HepG2 (cell line): ENCODE data around the gene KIAA0408. TPM values are rescaled to one million over a fixed set of nuclear protein-coding genes. Genes with fewer than 3 reads are reported as not detected.

Experiments used
- ATAC-seq: fragments of 200-7000 bp; cut with Tn5 transposase; 3 replicates; pipeline ENCODE4 v1.9.1; 2020; ENCODE audit warnings: mild to moderate bottlenecking, moderate library complexity
- BruUV-seq: library from RNA; stranded (reverse); fragments of 400-500 nt; replicated peaks from 2 replicates; lab custom pipeline; 2021; lab: Mats Ljungman, UMichigan
- CTCF ChIA-PET: fragments of 300-600 bp; formaldehyde crosslinking; extraction: SDS; loops from one replicate; lab custom pipeline; 2021; ENCODE audit warnings: low total read pairs, inconsistent platforms, low intra/inter-chr PET ratio; lab: Yijun Ruan, JAX
- POLR2A ChIA-PET: fragments of 350-600 bp; sonication (Branson Sonifier 250); formaldehyde crosslinking; loops from one replicate; lab custom pipeline; 2020; ENCODE audit warnings: antibody characterized with exemption, inconsistent platforms; lab: Yijun Ruan, JAX
- DNase-seq: peaks from one replicate; pipeline ENCODE4 v3.0.0-alpha.2; 2015; ENCODE audit warnings: low spot score
- FAIRE-seq: peaks from 3 replicates; lab custom pipeline; 2011; peaks lifted over from hg19 to GRCh38; lab: Jason Lieb, UNC
- H2AFZ ChIP-seq: one replicate; pipeline ENCODE4 v1.6.1; 2011; ENCODE audit warnings: low read length, inconsistent platforms
- H3K27ac ChIP-seq: fragments of 300-600 bp; 3 replicates; pipeline ENCODE4 v1.8.0; 2011; ENCODE audit warnings: mixed run types, mild to moderate bottlenecking, mixed read lengths, low read length, inconsistent platforms; ENCODE audit not compliant: insufficient read depth; ENCODE audit errors: extremely low read length
- H3K27me3 ChIP-seq, 2 experiments: fragments of 200-600 bp in 1 of 2; 2 replicates in 1 of 2; 3 replicates in 1 of 2; pipeline versions ENCODE4 v1.6.0 to v1.8.0; 2011; ENCODE audit warnings: low read length in 2 of 2, mild to moderate bottlenecking in 2 of 2, moderate library complexity in 2 of 2, inconsistent platforms in 1 of 2; ENCODE audit not compliant: insufficient read depth in 2 of 2, control insufficient read depth in 1 of 2
- H3K36me3 ChIP-seq, 2 experiments: fragments of 200-600 bp in 1 of 2; replicated peaks in 1 of 2; 2 replicates in 1 of 2; 3 replicates in 1 of 2; pipeline versions ENCODE4 v1.5.1 to v1.8.0; 2011; ENCODE audit warnings: low read length in 2 of 2, inconsistent platforms in 1 of 2; ENCODE audit not compliant: insufficient read depth in 2 of 2, control insufficient read depth in 1 of 2
- H3K4me1 ChIP-seq: 2 replicates; pipeline ENCODE4 v1.5.1; 2012; ENCODE audit warnings: low read length, inconsistent platforms; ENCODE audit not compliant: insufficient read depth
- H3K4me2 ChIP-seq: 2 replicates; pipeline ENCODE4 v1.6.0; 2011; ENCODE audit warnings: low read depth, low read length, inconsistent platforms
- H3K4me3 ChIP-seq, 3 experiments: fragments of 200-600 bp in 1 of 3; sonication (generic), shearing (Covaris generic) in 1 of 3; replicated peaks in 1 of 3; 2 replicates each; pipeline ENCODE4 v1.5.1; 2011 to 2016; ENCODE audit warnings: low read length in 3 of 3, inconsistent platforms in 2 of 3, low read depth in 2 of 3, mild to moderate bottlenecking in 2 of 3, control low read depth in 1 of 3, mixed read lengths in 1 of 3; ENCODE audit not compliant: insufficient read depth in 1 of 3
- H3K79me2 ChIP-seq: one replicate; pipeline ENCODE4 v1.6.1; 2011; ENCODE audit warnings: low read length, inconsistent platforms; ENCODE audit not compliant: insufficient read depth
- H3K9ac ChIP-seq: 2 replicates; pipeline ENCODE4 v1.6.0; 2011; ENCODE audit warnings: mild to moderate bottlenecking, low read depth, low read length, inconsistent platforms; ENCODE audit not compliant: insufficient read depth
- H3K9me3 ChIP-seq: 2 replicates; pipeline ENCODE4 v1.5.1; 2012; ENCODE audit warnings: mild to moderate bottlenecking, low read length
- H4K20me1 ChIP-seq: 2 replicates; pipeline ENCODE4 v1.6.0; 2011; ENCODE audit warnings: inconsistent platforms, mild to moderate bottlenecking, low read length, moderate library complexity; ENCODE audit not compliant: insufficient read depth
- ATM ChIP-seq: fragments of 450-650 bp; IDR thresholded peaks from 2 replicates; pipeline ENCODE4 v1.7.1; 2017; ENCODE audit warnings: mild to moderate bottlenecking, borderline replicate concordance
- CENPT ChIP-seq: sonication (generic); formaldehyde crosslinking; IDR thresholded peaks from 2 replicates; pipeline ENCODE4 v1.8.0; 2022; ENCODE audit warnings: low read depth, mild to moderate bottlenecking, moderate library complexity, missing genetic modification reagents
- CREB1 ChIP-seq, 2 experiments: fragments of 450-650 bp in 1 of 2; IDR thresholded peaks; 2 replicates each; pipeline ENCODE4 v1.6.1; 2016 to 2017; ENCODE audit warnings: control low read depth in 1 of 2, mild to moderate bottlenecking in 1 of 2, missing compliant biosample characterization in 1 of 2, missing genetic modification characterization in 1 of 2
- ELK4 ChIP-seq: sonication (generic); formaldehyde crosslinking; IDR thresholded peaks from 2 replicates; pipeline ENCODE4 v1.9.0; 2021; ENCODE audit warnings: missing genetic modification reagents, borderline replicate concordance
- GATAD2A ChIP-seq: IDR thresholded peaks from 2 replicates; pipeline ENCODE4 v1.6.1; 2016
- HOXA9 ChIP-seq: sonication (generic); formaldehyde crosslinking; IDR thresholded peaks from 2 replicates; pipeline ENCODE4 v1.8.1; 2022; ENCODE audit warnings: missing genetic modification reagents, mild to moderate bottlenecking, moderate library complexity, borderline replicate concordance
- LCORL ChIP-seq, 2 experiments: fragments of 450-650 bp in 1 of 2; sonication (generic) in 1 of 2; formaldehyde crosslinking in 1 of 2; IDR thresholded peaks; 2 replicates each; pipeline versions ENCODE4 v1.5.0 to v1.6.1; 2017 to 2020; ENCODE audit warnings: antibody characterized with exemption in 1 of 2, missing genetic modification reagents in 1 of 2
- RAD51 ChIP-seq: fragments of 450-650 bp; IDR thresholded peaks from 2 replicates; pipeline ENCODE4 v1.6.1; 2016; ENCODE audit warnings: borderline replicate concordance
- SRSF1 ChIP-seq: fragments of 200-400 bp; formaldehyde crosslinking; optimal IDR thresholded peaks from 2 replicates; pipeline ENCODE3; 2017; ENCODE audit warnings: mild to moderate bottlenecking, low read depth, low read length, moderate library complexity
- ZBTB38 ChIP-seq: sonication (generic); formaldehyde crosslinking; IDR thresholded peaks from 2 replicates; pipeline ENCODE4 v1.5.1; 2020; ENCODE audit warnings: mild to moderate bottlenecking, missing genetic modification reagents
- ZBTB43 ChIP-seq: sonication (generic); formaldehyde crosslinking; conservative IDR thresholded peaks from 2 replicates; pipeline ENCODE4 v1.4.0; 2020; ENCODE audit warnings: missing genetic modification reagents
- ZKSCAN8 ChIP-seq: IDR thresholded peaks from 2 replicates; pipeline ENCODE4 v1.6.1; 2016; ENCODE audit warnings: borderline replicate concordance, missing genetic modification reagents, missing compliant biosample characterization
- ZNF160 ChIP-seq: sonication (generic); formaldehyde crosslinking; IDR thresholded peaks from 2 replicates; pipeline ENCODE4 v1.8.0; 2022; ENCODE audit warnings: mild to moderate bottlenecking, inconsistent platforms, missing genetic modification reagents
- ZNF180 ChIP-seq: sonication (generic); formaldehyde crosslinking; IDR thresholded peaks from 2 replicates; pipeline ENCODE4 v1.4.0; 2020; ENCODE audit warnings: low read depth, missing genetic modification reagents, borderline replicate concordance
- ZNF207 ChIP-seq: fragments of 450-650 bp; IDR thresholded peaks from 2 replicates; pipeline ENCODE4 v1.6.1; 2016; ENCODE audit warnings: antibody characterized with exemption, borderline replicate concordance
- ZNF253 ChIP-seq: sonication (generic); formaldehyde crosslinking; IDR thresholded peaks from 2 replicates; pipeline ENCODE4 v1.8.0; 2022; ENCODE audit warnings: mild to moderate bottlenecking, missing genetic modification reagents, borderline replicate concordance
- ZNF577 ChIP-seq: sonication (generic); formaldehyde crosslinking; IDR thresholded peaks from 2 replicates; pipeline ENCODE4 v1.4.0; 2020; ENCODE audit warnings: mild to moderate bottlenecking, low read depth, missing genetic modification reagents, borderline replicate concordance
- ZNF710 ChIP-seq: sonication (generic); formaldehyde crosslinking; IDR thresholded peaks from 2 replicates; pipeline ENCODE4 v1.5.0; 2020; ENCODE audit warnings: mild to moderate bottlenecking, missing genetic modification reagents, borderline replicate concordance
- WGBS: methylation state at CpG from one replicate; pipeline ENCODE4 v1.1.6; 2017; ENCODE audit warnings: low lambda C conversion rate; 5-methylcytosine and 5-hydroxymethylcytosine counted together
- in situ Hi-C: cut with HindIII; loops from 2 replicates; pipeline ENCODE4 v1.10.0; 2017; ENCODE audit warnings: low pct_unique_long_range_greater_than_20kb; ENCODE audit not compliant: extremely low pct_ligation_motif_present
- intact Hi-C: fragments of 100-400 bp; cut with micrococcal nuclease; formaldehyde crosslinking; loops from one replicate; pipeline ENCODE4 v1.10.0; 2022; ENCODE audit not compliant: unreplicated experiment
- polyA plus RNA-seq, 8 experiments: library from polyadenylated mRNA; depleted of rRNA in 3 of 8; stranded (reverse) in 7 of 8; unstranded in 1 of 8; fragments of >200 nt; fragmentation: Illumina TruSeq in 4 of 8; extraction: Trizol in 4 of 8; gene quantifications; 2 replicates each; pipeline versions ENCODE4 v1.2.1 to v1.2.3, GENCODE V29; 2011 to 2016; ENCODE audit warnings: low read depth in 4 of 8, missing spikeins in 1 of 8, mixed read lengths in 1 of 8; ENCODE audit not compliant: insufficient read depth in 1 of 8
- total RNA-seq, 5 experiments: library from RNA; depleted of rRNA; stranded (reverse); fragments of >200 nt; fragmentation: Illumina TruSeq; extraction: Trizol; gene quantifications; 2 replicates each; pipeline ENCODE4 v1.2.3, GENCODE V29; 2016; ENCODE audit warnings: low read depth in 1 of 5
- TF ChIP-seq, protein P1 (sequence below): sonication (generic); formaldehyde crosslinking; IDR thresholded peaks from 2 replicates; pipeline ENCODE4 v1.4.0; 2020; ENCODE audit warnings: missing genetic modification reagents

KIAA0408 gene
- total and polyA plus RNA-seq, 2 of the 13 experiments (the other 11 are each of a cell fraction or from before 2014, with no cell fraction given), result not detected

DNA sequence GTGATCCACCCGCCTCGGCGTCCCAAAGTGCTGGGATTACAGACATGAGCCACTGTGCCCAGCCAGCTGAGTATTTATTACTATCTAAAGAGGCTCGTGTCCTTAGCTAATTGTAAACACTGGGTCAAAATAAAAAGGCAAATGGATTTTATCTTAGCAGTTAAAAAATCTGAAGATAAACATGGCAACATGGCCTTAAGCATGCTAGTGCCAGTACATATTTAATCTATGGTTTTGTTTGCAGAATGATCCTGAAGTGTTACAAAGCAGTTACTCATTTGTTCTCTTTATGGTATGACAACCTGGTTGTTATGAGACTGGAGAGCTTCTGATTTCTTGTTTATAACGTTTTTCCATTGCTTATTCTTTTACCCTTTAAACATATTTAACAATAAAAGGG is 3.9 kb upstream of the KIAA0408 start (continued):
- TF ChIP-seq ZNF710 (CRISPR knock-in tag) (no peak), CREB1 (IDR thresholded peaks at IDR 0.05) (no peak), CREB1 (CRISPR knock-in tag; IDR thresholded peaks at IDR 0.05) (no peak), ZNF253 (CRISPR knock-in tag) (no peak), ZNF160 (CRISPR knock-in tag) (no peak)
- TF ChIP-seq, all 625 proteins: peak for 0

- in situ Hi-C loops, result loop anchor here (5.0 kb wide), 1 partner anchor 80 kb away; no protein-coding TSS in a partner anchor
- Histone ChIP-seq H3K79me2 (no peaks in the 10 kb centered on the region), H3K4me3 (no peak overlapping the region), H3K27me3 (no peaks in the 10 kb centered on the region), H3K4me2 (no peak overlapping the region), H3K4me1 (peaks cover 7% of the 10 kb centered on the region), H3K36me3 (no peaks in the 10 kb centered on the region), H3K9me3 (no peaks in the 10 kb centered on the region), H4K20me1 (no peaks in the 10 kb centered on the region), H2AFZ (no peak overlapping the region), H3K9ac (no peak overlapping the region), H3K27ac (no peak overlapping the region)
- ATAC-seq (no peak), FAIRE-seq (no peak), DNase-seq (no peak)
- ChIA-PET CTCF (interaction anchor here (4.8 kb wide), 1 partner anchor 77 kb away, joined by 17 read pairs; no protein-coding TSS in a partner anchor), POLR2A (no interaction called here)
- intact Hi-C loops, result loop anchor here (10.0 kb wide), 1 partner anchor 1272 kb away; no protein-coding TSS in a partner anchor
- BruUV-seq, result no TSS peak
- WGBS, result 19% methylated on average over 2 of the region's 2 CpGs
- TF ChIP-seq ELK4 (CRISPR knock-in tag) (no peak), HOXA9 (CRISPR knock-in tag) (no peak), ZBTB43 (CRISPR knock-in tag) (no peak), ZNF207 (no peak), ATM (no peak), ZBTB38 (CRISPR knock-in tag) (no peak), GATAD2A (no peak), ZNF577 (CRISPR knock-in tag) (no peak), SRSF1 (no peak), ZNF180 (CRISPR knock-in tag) (no peak), LCORL (IDR thresholded peaks at IDR 0.05) (no peak), LCORL (CRISPR knock-in tag; IDR thresholded peaks at IDR 0.05) (no peak), RAD51 (no peak), CENPT (CRISPR knock-in tag) (no peak), ZKSCAN8 (no peak)
- TF ChIP-seq, protein P1, sequence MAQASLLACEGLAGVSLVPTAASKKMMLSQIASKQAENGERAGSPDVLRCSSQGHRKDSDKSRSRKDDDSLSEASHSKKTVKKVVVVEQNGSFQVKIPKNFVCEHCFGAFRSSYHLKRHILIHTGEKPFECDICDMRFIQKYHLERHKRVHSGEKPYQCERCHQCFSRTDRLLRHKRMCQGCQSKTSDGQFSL, result no peak
These were observed 3.2 kb upstream of the KIAA0408 start for GRCh38 chr6:127462376-127462775.
